HG02759 (cell line): ENCODE measurements around the gene KHDC3L.

Experiments
- ATAC-seq: cut with Tn5 transposase; IDR thresholded peaks from one replicate; pipeline ENCODE4 v1.9.1; 2021; ENCODE audit warnings: mild to moderate bottlenecking, moderate library complexity; ENCODE audit not compliant: unreplicated experiment

KHDC3L gene

DNA sequence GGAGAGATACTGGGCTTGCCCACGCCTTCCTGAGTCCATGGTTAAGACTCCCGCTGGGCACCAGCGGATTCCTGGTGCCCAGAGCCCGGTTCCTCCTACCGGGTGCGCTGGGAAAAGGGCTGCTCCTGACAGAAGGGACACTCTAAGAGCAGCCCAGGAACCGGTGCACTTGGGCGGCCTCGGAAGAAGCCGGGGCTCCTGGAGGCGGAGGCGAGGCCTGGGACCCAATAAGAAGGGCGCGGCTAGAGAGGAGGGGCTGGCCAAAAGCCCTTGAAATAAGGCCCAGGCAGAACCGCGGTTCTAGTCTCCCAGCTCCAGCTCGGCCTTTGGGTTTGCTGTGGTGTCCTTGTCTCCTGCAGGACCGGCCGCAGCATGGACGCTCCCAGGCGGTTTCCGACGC, at the start of gene KHDC3L:
TSS of gene KHDC3L (plus strand) at position 301 of the 400 bp plus-strand sequence. CDS start at position 373, 72 bp downstream.
- ATAC-seq = no peak

DNA sequence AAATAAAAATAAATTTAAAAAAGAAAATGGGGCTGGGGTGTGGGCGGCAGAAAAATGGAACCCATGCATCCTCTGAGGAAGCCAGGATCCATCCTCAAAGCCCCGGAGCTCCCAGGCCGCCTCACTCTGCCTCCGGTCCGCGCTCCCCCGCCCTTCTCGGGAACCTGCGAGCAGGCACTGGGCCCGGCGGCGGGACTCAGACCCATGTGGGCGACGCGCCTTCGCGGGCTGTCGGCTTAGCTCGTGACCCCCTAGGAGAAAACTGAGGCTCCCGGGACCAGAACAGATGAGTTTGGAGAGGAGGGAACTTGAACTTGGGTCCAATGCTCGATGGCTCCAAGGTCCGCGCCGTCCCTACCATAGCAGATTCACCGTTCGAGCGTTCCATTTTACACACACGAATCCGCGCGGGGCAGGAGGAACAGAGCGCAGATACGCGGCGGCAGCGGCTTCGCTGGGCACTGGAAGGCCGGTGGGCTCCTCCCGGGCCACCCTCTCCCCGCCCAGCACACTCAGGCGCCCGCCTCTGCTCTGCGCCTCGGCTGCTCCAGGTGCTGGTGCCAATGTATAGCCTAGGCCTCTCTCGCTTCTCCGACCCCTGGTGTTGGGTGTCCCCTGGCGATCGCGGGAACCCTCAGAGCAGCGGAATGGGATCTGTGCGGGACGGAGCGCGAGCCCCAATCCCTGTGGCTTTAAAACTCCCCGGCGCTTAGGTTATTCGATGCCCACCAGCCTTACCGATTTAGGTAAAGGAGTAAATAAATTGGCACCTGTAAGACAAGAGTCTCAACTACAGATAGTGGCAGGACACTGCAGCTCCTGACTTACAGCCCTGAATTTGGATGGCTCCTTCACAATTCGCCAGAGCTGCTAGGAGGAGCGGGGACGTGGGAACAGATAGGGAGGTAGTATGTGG, 47.6 kb upstream of the KHDC3L start:
- no peak for ATAC-seq

DNA sequence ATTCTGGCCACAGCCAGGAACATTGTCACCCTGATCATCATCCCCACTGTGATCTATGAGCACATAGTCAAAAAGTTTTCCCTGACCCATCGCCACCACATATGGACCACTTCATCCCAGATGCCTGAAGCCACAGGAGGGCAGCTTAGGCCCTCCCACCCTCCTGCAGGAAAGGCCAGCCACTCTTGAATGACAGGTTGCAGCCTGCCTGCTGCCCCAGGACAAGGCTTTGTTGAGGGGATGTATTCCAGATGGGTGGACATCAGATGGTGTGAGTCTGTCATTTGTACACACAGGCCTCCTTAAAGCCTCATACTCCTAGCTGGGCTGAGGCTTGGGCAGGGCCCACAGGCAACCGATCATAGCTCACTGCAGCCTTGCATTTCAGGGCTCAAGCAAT, 39.1 kb upstream of the KHDC3L start:
- no peak for ATAC-seq

- no peak for ATAC-seq
Measured at GRCh38 chr6:73325656-73326055, 36.8 kb upstream of the KHDC3L start.

DNA sequence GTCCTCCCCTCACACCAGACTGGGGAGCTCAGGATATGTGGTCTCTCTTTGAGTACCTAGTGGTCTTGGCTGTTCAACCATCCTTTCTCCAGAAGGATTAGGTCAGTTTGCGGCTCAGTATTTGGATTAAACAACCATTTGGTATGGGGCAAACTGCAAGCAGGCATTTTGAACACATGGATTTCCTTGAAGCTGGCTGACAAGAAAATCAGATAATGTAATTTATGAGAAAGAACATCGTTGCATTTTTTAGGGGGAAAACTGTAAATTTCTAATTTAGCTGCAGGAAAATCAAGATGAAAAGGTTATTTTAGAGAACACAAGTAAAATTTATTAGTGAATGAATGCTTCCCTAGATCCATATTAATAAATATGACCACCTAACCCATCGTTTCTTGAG, 33.7 kb upstream of the KHDC3L start:
- ATAC-seq = no peak

- ATAC-seq = peak; percentile 53
Measured at GRCh38 chr6:73329201-73329600, 33.3 kb upstream of the KHDC3L start.

- no peak for ATAC-seq
Measured at GRCh38 chr6:73339340-73339739, 23.1 kb upstream of the KHDC3L start.

- ATAC-seq = no peak
Measured at GRCh38 chr6:73340048-73340447, 22.4 kb upstream of the KHDC3L start.

- ATAC-seq = no peak
Measured at GRCh38 chr6:73341335-73341734, 21.1 kb upstream of the KHDC3L start.

DNA sequence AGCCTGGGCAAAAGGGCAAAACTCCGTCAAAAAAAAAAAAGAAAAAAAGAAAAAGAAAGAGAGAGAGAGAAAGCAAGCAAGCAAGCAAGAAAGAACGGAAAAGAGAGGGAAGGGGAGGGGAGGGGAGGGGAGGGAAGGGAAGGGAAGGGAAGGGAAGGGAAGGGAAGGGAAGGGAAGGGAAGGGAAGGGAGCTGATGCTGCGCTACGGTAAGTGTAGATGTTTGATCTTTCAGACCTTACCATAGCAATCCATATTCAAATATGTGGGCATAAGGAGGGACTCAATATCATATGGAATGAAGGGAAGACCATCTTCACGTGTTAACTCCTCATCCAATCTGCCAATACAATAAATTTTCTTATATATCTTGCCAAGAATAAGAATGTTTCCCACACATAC, 20.3 kb upstream of the KHDC3L start:
- ATAC-seq = no peak

- no peak for ATAC-seq
Measured at GRCh38 chr6:73343164-73343563, 19.3 kb upstream of the KHDC3L start.

DNA sequence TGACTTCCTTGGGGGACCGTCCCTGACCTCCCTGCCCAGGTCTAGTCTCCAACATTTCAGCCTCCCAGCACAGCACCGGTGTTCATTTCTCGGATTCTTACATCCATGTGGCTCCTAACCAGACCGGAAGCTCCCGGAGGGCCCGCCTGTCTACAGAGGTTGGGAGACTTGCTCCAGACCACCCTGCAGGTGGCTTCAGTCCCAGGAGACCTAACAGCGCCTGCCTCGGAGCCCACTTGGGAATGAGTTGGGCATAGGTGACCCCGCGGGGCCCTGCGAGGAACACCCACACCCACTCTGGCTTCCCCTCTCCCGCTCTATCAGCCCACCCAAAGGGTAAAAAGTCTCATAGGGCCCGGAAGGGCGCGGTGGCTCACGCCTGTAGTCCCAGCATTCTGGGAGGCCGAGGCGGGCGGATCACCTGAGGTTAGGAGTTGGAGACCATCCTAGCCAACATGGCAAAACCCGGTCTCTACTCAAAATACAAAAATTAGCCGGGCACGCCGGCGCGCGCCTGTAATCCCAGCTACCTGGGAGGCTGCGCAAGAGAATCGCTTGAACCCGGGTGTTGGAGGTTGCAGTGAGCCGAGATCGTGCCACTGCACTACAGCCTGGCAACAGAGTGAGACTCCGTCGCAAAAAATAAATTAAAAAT, 13.8 kb upstream of the KHDC3L start:
- ATAC-seq = no peak

- no peak for ATAC-seq
Measured at GRCh38 chr6:73349311-73349710, 13.1 kb upstream of the KHDC3L start.

GRCh38 chr6:73353636-73354593, 8.5 kb upstream of the KHDC3L start, which contains the start of gene DPPA5:
DPPA5 (minus strand) TSS chr6:73354276; CDS start chr6:73354225, 51 bp downstream.
- ATAC-seq = no peak

DNA sequence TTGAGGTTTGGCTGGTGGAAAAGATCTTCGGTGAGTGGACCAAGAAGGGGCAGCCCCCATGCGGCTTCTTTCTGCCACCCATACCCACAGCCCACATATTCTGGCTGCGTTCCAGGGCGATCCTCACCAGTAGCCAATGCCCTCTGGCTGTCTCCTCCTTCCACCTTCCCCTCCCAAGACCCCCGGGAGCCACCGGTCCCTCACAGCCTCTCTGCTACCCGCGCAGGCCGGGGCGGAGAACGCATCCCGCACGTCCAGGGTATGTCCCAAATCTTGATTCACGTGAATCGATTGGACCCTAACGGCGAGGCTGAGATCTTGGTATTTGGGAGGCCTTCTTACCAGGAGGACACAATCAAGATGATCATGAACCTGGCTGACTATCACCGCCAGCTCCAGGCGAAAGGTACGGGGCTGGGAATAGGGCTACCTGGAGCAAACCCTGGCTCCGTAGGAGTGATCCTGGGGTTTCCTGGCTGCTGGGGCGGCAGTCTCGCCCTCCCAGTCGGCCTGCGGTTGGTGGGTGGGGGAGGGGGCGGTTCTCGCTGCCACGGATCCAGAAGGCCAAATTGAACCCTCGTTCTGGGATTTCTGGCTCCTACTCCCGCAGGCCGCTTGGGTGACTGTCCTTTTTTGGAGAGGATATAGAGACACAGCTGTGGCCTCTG, 545 bp downstream of the KHDC3L start:
- no peak for ATAC-seq

GRCh38 chr6:73363537-73363875, 1.0 kb downstream of the KHDC3L start:
- no peak for ATAC-seq

DNA sequence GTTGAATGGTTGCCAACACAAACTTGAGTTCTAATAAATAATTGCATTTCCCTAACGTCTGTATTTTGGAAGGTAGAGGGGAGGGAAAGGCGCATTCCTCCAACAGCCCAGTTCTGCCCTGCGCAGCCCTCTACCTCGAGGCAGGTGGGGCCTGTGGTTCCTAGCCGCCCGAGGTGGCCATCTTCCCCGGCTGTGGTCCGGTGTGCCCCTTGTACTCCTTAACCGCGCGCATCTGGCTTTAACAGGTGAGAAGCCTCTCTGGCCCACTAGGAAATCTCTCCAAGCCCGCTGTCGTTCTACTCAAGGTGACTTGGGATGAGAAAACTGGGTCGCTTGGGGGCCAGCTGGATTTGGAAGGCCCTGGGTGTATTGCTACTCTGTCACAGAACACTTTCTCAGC, 1.7 kb downstream of the KHDC3L start:
- ATAC-seq = no peak

DNA sequence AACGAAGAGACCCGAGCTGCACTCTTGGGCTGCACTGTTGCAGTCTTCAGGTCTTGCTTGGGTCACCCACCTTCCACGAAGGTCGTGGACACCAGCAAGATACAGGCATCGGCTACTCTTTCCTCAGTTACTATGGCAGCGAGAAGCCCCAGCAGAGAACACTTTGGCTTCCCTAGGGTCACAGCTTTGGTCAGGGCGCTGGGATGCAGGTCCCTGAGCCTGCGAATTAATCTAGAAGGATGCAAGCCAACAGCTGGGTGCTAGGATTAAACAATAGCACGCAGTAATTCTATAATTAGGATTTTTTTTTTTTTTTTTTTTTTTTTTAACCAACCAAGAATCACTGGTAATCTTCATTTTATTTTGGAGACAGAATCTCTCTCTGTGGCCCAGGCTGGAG, 2.1 kb downstream of the KHDC3L start:
- ATAC-seq = no peak

DNA sequence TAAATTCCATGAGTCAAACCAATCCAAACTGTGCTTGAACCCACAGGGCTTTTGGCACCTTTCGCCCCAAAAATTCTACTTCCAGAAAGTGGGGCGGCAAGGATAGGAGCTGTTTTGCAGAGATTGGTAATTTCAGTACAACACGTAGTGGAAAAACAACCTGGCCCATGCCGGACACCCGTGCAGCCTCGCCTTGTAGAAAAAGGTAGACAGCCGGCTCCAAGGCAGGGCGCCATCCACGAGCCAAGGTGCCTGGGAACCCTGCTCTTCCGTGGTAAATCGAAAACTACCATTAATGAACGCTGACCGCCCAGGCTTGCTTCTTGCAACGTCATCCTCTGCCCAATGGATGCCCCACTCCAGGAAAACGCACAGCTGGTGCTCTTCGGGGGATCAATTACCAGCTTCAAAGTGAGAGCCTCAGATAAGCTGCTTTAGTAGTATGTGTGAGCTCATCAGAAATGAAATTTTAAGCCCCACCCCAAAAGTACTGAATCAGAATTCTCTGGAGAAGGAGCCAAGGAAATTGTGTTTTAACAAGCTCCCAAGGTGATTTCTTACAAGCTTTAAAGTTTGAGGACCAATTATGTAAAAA, 5.4 kb downstream of the KHDC3L start:
- ATAC-seq = no peak

GRCh38 chr6:73368675-73369074, 6.2 kb downstream of the KHDC3L start:
- ATAC-seq = no peak
